NB4 (cell line): ENCODE data around the gene VTCN1.

ENCODE experiments used
- CTCF ChIP-seq: IDR thresholded peaks from one replicate; pipeline ENCODE4 v1.5.1; 2012; ENCODE audit warnings: low read depth, low read length
- POLR2A ChIP-seq: IDR thresholded peaks from 2 replicates; pipeline ENCODE4 v1.6.1; 2011; ENCODE audit warnings: mild to moderate bottlenecking; ENCODE audit not compliant: insufficient read length; ENCODE audit errors: extremely low read depth

DNA sequence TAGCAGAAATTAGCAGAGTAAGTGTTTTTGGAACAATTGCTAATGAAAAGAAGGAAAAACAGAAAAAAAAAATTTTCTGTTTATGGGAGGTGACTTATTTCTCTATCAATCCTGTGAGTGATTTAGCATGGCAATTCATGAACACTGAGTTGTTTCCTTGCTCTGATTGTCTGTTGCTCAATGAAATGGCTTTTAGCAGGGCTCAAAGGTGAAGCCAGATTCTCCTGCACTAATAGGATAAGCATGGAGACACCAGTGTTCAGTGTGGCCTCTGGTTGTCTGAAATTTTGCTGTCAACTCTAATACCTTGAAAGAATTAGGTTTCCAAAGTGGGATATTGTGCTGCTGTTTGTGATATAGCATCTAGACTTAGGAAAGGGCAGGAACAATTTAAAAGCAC is 105.0 kb downstream of the VTCN1 start:
- TF ChIP-seq CTCF (no peak), POLR2A (no peak)
